HG02642 (cell line): ENCODE results near the gene TAX1BP1.

ENCODE experiments used
- ATAC-seq: cut with Tn5 transposase; IDR thresholded peaks from one replicate; pipeline ENCODE4 v1.9.1; 2021; ENCODE audit warnings: mild to moderate bottlenecking; ENCODE audit not compliant: unreplicated experiment, poor library complexity

The TAX1BP1 gene

DNA sequence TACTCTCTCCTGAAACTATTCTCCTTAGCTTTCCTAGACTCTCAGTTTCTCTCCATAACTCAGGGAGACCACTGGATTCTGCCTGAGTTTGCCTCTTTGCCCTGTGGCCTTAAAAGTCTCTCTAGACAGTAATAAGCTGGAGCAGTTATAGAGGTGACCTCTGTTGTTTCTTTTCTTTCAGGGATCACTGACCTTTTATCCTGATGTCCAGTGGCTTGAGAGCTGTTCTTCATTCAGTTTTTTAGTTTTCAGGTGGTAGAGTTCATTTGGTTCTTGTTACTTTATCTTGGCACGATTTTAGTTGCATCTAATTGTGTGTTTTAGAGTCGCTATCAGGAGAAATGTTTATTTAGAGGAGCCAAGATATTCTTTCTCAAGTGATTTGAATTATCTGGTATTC, 37.7 kb downstream of the TAX1BP1 start:
- ATAC-seq = no peak

DNA sequence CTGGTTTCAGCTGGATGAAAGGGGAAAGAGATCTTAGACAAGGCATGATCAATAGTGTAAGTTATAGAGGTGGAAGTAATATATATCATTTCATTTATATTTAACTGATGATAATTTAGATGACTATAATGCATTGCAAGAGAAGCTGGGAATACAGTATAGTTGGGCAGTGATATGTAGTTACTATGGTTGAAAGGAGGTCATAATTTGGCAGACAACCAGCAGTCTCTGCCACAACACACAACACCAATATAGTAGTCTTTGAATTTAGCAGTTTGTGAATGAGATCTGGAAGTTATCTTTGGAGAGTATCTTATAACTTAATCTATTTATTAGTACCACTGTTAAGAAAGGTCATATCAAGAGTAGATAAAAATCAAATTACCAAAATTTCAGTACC, 39.9 kb downstream of the TAX1BP1 start:
- ATAC-seq = no peak

DNA sequence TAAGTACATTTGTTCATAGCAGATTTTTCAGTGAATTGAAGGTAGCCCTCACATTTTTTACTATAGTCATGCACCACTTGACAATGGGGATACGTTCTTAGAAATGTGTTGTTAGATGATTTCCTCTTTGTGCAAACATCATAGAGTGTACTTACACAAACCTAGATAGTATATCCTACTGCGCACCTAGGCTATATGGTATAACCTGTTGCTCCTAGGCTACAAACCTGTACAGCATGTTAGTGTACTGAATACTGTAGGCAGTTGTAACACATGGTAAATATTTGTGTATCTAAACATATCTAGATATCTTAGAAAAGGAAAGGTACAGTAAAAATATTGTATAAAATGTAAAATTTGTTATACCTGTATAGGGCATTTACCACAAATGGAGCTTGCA, 41.2 kb downstream of the TAX1BP1 start:
- ATAC-seq = no peak

DNA sequence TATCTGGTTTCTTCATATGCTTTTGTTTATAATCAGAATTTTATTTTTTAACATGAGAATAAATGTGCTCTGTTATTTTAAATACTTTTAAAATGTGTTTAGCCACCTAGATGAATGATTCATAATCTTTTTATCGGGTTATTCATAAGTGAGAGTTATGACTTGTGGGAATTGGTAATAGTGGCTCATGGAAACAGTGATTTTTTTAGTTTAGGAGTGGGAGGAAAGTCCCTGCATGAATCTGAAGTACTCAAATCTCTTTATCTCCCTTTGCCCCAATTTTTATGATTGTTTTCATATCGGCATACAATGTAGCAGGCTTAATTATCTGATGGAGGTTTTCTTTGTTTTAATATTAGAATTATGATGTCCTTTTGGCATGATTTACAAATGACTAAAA, 42.9 kb downstream of the TAX1BP1 start:
- ATAC-seq = no peak

DNA sequence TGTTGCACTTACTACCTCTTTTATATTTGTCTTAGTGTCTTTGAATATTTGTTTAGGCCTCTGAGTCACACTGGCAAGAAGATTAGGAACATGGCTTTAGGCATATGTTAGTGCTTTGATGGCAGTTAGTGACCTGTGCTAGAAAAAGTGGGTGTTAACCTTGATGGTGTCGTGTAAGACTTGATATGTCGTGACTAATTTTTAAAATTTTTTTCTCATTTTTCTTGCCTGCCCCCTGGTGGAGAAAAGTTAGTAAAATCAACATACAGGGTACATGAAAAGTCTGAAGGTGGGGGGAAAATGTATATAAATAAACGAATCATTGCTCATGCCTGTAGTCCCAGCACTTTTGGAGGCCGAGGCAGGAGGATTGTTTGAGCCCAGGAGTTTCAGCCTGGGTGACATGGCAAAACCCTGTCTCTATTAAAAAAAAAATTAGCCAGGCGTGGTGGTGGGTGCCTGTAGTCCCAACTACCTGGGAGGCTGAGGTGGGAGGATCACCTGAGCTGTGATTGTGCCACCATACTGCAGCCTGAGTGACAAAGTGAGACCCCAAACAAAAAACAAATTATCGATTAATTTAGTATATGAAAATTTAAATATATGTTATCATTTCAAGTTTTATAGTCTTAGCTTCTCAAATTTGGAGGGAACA, 44.6 kb downstream of the TAX1BP1 start:
- no peak for ATAC-seq

DNA sequence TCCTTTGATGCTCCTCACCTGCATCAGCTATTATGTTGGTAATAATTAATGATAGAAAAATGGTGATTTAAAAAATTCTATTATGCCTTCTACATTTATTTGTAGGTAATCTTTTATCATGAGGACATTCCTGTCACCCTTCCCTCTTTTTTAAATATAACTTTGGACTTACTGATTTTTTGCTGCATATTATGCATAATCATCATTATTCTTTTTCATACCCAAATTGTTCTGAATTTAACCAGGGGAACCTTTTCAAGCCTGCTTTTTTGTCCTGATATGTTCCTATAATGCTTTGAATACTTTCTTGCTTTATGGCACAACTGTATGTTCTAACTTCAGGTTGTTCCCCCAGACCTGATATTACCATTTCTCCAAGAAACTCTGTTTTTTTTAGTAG, 48.5 kb downstream of the TAX1BP1 start:
- ATAC-seq = no peak

DNA sequence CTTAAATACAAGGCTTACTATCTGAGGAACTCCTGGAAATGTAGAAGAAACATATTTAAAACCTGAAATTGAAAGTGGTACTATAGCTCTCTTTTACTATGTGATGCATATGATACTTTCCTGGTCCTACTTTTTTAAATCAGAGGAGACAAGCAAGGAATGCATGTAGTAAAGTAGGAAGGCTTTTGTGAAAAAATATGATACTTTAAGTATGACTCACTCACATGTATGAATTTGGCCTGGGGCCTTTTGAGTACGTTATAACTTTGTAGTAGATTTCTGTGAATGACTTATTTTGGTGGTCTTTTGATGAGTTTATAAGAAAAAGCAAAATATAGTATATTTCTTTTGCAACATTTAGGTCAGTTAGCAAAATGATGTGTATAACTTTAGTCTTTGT, 53.8 kb downstream of the TAX1BP1 start:
- ATAC-seq = no peak

DNA sequence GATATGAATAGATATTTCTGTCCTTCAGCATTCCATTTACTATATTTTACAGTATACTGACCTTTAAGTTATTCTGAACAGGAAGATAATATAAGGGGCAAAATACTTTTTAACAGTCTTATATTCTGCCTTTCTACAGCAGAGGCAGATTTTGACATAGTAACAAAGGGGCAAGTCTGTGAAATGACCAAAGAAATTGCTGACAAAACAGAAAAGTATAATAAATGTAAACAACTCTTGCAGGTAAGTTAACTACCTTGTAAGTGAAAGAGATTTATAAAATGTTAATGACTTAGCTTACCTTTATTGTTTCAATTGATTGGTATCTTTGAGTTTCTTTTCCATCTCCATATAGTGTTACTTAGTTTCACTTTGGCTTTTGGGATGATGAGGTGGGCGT, 56.0 kb downstream of the TAX1BP1 start:
- ATAC-seq = no peak

DNA sequence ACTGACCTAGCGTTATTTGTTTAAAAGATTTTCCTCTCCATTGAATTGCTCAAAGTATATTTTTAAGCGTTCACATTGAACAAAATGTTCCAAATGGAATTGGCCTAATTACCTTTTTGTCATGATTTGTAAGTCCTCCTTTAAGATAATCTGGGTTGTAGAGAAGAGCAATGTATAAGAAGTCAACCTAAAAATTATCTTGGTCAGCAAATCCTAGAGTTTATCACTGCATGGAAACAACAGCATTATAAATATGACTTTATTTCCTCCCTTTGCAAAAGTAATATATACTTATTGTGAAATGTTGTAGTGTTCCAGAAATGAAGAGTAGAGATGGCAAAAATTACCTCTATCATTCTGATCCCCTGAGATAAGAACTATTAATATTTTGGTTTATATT, 59.2 kb downstream of the TAX1BP1 start:
- no peak for ATAC-seq

DNA sequence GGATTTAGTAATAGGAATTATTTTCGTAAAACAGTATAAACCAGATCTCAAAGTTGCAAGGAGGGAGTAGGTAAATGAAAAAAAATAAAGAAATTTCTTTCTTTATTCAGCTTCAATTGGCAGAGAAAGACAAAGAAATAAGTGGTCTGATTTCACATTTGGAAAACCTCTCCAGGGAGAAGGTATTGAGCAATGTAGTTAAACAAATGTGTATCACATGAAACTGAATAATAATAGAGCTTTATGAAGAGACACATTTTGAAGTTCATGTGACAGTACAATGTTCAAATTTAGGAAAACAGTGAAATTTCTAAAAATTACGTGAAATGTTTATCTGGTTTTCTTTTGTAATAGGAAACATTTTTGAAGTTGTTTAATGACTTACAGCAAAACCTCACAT, 63.0 kb downstream of the TAX1BP1 start:
- no peak for ATAC-seq

DNA sequence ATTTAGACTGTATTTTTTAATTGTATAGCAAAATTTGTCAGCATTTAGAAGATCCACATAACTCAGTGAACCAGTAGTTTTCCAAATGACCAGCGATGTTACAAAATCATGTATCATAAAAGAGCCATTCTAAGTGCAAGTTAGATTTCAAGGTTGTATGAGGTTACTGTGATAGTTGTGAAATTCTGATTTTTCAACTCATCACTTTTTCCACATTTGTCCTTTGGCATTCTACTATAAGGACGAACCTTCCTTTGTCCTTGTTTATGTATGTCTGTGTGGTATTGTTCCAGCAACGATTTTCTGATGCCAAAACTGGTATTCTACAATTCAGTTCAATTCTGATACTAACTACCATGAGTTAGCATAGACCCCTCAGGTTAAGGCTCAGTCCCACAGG, 64.2 kb downstream of the TAX1BP1 start:
- no peak for ATAC-seq

DNA sequence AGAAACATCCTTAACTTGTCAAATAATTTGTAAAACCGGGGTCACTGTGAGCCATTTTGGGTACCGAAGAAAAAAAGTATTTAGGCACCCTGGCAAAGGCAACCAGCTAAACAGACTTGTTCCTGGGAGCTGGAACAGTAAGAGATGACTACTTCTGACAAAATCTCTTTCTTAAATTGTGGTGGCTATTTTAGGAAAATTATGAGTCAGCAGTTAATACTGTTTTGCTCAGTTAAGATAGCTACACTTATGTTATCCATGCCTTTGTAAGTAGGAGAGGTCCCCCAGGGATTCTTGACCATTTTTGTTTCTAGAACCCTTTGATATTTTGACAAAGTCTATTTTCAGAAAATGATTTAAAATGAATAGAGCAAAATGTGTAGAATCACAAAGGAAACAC, 68.7 kb downstream of the TAX1BP1 start:
- no peak for ATAC-seq

DNA sequence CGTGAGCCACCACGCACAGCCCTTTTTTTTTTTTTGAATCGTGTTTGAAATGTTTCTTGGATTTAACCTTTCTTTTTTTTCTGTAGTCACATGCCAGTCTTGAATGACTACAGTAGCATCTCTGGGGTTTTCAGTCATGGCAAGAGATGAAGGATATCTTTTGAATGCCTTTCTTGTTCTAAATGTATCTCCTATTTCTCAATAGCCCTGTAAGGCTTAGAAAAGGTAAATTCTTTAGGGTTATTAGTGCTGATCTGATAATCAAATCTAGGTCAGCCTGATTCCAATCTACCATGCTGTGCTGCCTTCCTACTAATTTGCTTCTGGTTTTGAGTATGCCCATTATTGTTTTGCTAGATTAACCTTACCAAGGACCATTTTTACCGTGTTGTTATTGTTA, 70.2 kb downstream of the TAX1BP1 start:
- no peak for ATAC-seq

DNA sequence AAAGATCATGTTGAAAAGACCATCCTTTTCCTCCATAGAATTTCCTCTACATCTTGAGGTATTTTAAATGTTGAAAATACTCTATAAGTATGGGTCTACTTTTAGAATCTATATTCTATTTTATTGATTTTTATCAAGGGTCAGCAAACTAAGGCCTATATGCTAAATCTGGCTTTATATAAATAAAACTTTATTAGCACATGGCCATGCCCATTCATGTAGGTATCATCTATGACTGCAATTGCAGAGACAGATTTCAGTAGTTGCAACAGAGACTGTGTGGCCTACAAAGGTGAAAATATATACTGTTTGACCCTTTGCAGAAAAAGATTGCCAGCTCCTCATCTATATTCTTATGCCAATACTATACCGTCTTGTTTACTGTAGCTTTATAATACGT, 72.7 kb downstream of the TAX1BP1 start:
- ATAC-seq = no peak

DNA sequence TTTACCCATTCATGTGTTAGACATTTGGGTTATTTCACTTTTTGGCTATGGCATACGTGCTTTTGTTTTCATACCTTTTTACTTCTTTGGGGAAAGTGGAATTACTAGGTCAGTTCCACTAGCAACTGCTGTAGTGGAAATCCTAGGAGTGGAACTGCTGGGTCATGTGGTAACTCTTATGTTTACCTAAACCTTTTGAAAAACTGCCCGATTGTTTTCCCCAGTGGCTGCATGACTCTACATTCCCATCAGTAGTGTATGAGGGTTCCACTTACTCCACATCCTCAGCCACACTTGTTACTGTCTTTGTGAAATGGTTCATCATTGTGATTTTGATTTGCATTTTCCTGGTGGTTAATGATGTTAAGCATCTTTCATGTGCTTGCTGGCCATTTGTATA, 82.3 kb downstream of the TAX1BP1 start:
- no peak for ATAC-seq

DNA sequence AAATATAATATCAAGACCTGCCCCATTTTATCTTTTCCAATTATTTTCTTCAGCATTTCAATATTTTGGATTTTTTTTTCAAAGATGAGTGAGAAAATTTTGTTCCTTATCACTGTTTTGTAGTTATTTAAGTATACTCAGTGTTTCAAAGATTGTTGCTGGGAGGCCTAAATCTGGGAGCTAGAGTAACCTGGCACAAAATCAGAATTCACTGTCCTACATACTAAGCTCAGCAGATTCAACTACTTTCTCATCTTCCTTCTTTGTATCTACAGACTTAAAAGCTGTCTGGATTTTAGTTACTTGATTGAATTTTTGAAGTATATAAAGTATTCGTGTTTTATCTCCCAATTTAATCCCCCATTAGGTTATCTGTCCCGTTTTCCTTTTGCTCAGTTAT, 85.9 kb downstream of the TAX1BP1 start:
- ATAC-seq = no peak

DNA sequence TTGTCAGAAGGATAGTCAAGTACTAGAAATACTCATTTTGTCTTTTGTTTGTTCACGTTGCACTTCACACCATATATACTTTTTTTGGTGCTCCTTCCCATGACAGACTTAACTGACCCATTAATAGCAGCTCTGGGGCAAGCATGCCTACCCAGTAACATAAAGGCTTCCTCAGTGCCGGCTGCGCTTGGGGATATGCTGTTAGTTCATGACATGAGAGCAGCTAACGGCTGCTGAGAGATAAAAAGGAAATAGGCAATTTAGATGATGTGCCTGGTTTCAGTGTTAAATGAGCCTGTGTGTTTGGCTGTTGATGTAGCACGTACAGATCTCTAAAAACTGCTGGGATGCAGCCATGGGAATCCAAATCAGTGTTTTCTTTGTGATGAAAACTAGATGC, 86.4 kb downstream of the TAX1BP1 start:
- no peak for ATAC-seq

DNA sequence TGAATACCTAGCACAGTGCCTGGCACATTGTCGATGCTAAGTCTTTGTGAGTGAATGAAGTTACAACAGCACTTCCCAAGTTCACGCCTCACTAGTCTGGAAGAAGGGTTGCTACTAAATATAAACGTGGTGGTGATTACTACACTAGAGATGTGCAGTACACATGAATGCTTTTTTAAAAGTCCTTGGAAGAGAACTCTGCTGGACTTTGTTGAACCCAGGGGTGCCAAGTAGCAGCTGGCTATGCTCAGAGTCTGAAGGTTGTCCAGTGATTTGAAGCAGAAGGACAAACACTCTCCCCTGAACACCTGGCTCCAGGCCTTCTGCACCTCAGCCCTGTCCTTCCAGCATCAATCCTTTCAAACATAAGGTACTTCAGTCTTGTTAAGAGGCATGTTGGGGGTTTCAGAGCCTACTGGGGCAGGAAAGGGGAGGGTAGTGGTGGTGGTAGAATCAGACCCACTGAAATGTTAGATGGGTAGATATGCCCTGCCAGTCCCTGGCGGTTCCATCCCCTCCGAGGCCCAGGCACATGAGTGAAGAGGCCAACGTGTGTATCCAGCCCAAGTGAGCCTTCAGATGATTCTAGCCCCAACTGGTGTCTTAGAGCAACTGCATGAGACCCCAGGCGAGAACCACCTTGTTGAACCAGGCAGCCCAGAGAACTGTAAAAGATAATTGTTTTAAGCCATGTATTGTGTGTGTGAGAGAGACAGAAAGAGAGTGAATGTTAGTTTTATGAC, 94.4 kb downstream of the TAX1BP1 start:
- no peak for ATAC-seq

DNA sequence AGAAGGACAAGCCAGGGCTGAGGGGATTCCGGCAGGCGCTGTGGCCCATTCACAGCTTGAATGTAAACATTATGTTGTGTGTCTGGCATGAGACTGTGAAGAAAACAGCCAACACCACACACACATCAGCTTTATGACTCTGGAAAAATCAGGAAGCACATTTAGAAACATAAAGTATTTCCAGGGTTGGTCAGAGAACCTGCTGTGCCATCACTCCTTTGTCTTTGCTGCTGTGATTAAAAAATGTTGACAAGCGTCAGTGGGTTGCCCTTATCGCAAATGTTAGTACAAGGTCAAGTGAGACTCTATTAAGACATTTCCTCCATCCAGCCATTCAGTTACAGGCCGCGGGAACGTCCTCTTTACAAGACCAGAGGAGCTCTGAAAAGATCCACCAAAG, 95.4 kb downstream of the TAX1BP1 start:
- no peak for ATAC-seq

DNA sequence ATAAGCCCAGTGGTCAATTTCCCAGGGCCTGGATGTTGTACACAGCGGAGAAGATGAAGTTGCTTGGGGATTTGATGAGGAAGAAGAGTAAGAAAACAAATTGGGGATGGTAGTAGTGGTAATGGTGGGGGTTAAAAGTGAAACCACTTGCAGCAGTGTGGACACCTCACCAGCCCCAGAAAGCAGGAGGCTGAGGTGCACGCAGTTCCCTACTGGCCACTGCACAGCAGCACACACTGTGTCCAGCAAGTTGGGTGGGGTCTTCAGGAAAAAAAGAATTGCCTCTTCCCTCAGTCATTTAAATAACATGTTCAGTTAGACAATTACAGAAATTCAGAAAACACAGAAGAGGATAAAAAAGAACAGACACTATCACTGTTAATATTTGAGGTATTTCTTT, 96.6 kb downstream of the TAX1BP1 start:
- ATAC-seq = no peak

DNA sequence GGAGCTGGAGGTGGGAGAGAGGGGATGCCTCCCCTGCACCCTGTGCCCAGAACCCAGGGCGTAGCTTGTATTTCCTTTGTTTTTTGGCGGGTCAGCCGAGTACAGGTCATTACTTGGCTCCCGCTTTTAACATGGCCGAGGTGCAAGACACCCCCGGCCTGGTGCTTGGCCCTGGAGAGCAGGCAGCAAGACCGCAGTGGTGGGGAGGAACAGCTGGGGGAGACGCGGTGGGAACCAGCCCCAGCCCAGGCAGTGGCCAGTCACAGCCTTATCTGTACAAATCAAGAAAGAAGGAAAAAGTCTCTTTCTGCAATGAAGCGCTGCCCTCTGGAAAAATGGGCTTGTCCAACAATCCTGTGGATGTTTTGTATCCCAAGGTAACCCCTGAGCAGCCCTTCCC, 99.1 kb downstream of the TAX1BP1 start:
- ATAC-seq = no peak

DNA sequence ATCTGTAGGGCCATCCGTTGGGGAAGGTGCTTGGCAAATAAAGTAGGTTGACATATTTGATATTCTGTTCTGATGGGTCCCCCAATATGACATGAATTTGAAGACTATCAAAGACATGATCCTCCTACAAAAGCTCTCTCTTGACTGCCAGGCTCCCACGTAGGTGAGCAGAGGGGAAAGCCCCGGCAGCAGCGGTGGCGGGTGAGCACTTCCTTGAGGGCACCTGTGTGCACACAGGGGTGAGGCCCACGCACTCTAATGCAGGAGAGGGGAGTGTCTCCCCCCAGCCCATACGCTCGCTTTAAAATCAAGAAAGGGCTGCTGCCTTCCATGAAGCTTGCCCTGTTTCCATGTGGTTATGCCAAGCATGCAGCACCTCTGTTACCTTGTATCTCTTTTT, 100.4 kb downstream of the TAX1BP1 start:
- ATAC-seq = no peak
